Gastroesophageal sphincter (tissue), 2 donors: ENCODE results near the gene SCN1B.

Experiments used
- EP300 ChIP-seq: sonication (generic); formaldehyde crosslinking; IDR thresholded peaks from one replicate; pipeline ENCODE4 v1.6.1; 2017; ENCODE audit warnings: antibody characterized with exemption, mild to moderate bottlenecking
- POLR2AphosphoS5 ChIP-seq: sonication (generic); formaldehyde crosslinking; IDR thresholded peaks from one replicate; pipeline ENCODE4 v1.6.1; 2017; ENCODE audit warnings: antibody characterized with exemption

GRCh38 chr19:35042954-35043604 is 12.8 kb downstream of the SCN1B start:
- TF ChIP-seq EP300, result no peak
- TF ChIP-seq POLR2AphosphoS5, result no peak
